Right lobe of liver (tissue), 4 donors: ENCODE measurements around the gene TNFSF12.

Experiments
- CTCF ChIP-seq, 4 donors: fragments of 200-600 bp in 3 of 4; fragments of 450-650 bp in 1 of 4; IDR thresholded peaks; one replicate each; pipeline versions ENCODE4 v1.5.1 to v1.8.0; 2016 to 2022; ENCODE audit warnings: antibody characterized with exemption in 4 of 4, mild to moderate bottlenecking in 2 of 4
- POLR2A ChIP-seq: fragments of 450-650 bp; IDR thresholded peaks from one replicate; pipeline ENCODE4 v1.6.1; 2017; ENCODE audit warnings: antibody characterized with exemption, mild to moderate bottlenecking
- donor health status: DM: no; HTN: no; CAD: no.
- donor health status: DM: no; HTN: no; CAD: no.
- donor health status: DM: no; HTN: yes; CAD: no.

- TF ChIP-seq POLR2A (peak; percentile 22), CTCF (IDR thresholded peaks at IDR 0.05) (no peak)
Observed at GRCh38 chr17:7573324-7574080, 24.6 kb downstream of the TNFSF12 start.
